Measurements from ENCODE around the gene CDC27. TPM values are rescaled to one million over a fixed set of nuclear protein-coding genes. Genes with fewer than 3 reads are reported as not detected.
"Not testable (repeated sequence)": the region's sequence is repeated elsewhere in the genome, so short reads cannot be mapped to it uniquely, and the experiment has no call there.

Gene CDC27
- total and polyA plus RNA-seq, 5 donors, result 15.2 to 87.0 (median 82.0) TPM

- no peak overlapping the region for H3K4me3 ChIP-seq (ENCODE audit: low read length)
- intact Hi-C loops (cut with DNase I), result loop anchor here (5.0 kb wide), 2 partner anchors 83 to 88 kb away; no protein-coding TSS in a partner anchor
- WGBS, result 12% methylated on average over 22 of the region's 22 CpGs
- peaks cover 6% of the 10 kb centered on the region for H3K4me1 ChIP-seq (ENCODE audit: control insufficient read depth, insufficient read depth, low read length)
- H3K27me3 ChIP-seq (ENCODE audit: control insufficient read depth, insufficient read depth), result no peaks in the 10 kb centered on the region
- H3K9me3 ChIP-seq (ENCODE audit: control insufficient read depth, low read length), result no peaks in the 10 kb centered on the region
- peak; percentile 86 to 92 (median 87) for DNase-seq
- ATAC-seq, result peak; percentile 47 to 60
- peak overlapping the region; percentile 52 for H3K27ac ChIP-seq (ENCODE audit: low read length)
Observed at GRCh38 chr17:47229535-47230443, 40.7 kb upstream of the CDC27 start.

DNA sequence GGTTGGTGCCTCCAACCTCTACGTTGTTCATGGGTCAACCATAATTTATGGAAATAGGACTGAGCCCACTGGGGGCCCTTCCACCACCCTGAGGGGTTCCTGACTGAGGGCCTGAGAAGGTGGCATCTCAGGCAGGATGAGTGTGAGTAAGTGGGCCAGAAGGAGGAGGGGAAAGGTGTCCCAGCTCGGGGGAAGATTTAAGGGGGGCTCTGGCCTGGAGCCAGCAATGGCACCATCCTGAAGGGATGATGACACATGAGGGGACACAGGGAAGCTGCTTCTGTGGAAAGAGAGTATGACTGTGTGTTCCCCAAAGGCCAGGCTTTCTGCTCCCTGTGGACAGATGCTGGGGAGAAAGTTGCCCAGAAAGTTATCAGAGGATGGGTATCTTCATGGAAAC is 38.8 kb upstream of the CDC27 start:
- intact Hi-C loops (cut with DNase I), result loop anchor here in 2 of 4 donors (5.0 kb wide), 1 partner anchor 89 kb away; no protein-coding TSS in a partner anchor
- H3K9me3 ChIP-seq (ENCODE audit: control insufficient read depth, low read length), result no peaks in the 10 kb centered on the region
- H3K4me1 ChIP-seq (ENCODE audit: control insufficient read depth, insufficient read depth, low read length), result peaks cover 14% of the 10 kb centered on the region
- H3K4me3 ChIP-seq (ENCODE audit: low read length), result no peak overlapping the region
- DNase-seq (peak in 1 of 3 donors; percentile 53), ATAC-seq (no peak)
- H3K27ac ChIP-seq (ENCODE audit: low read length), result peak overlapping the region; percentile 38
- WGBS, result 74% methylated on average over 2 of the region's 2 CpGs
- H3K27me3 ChIP-seq (ENCODE audit: control insufficient read depth, insufficient read depth), result no peaks in the 10 kb centered on the region

DNA sequence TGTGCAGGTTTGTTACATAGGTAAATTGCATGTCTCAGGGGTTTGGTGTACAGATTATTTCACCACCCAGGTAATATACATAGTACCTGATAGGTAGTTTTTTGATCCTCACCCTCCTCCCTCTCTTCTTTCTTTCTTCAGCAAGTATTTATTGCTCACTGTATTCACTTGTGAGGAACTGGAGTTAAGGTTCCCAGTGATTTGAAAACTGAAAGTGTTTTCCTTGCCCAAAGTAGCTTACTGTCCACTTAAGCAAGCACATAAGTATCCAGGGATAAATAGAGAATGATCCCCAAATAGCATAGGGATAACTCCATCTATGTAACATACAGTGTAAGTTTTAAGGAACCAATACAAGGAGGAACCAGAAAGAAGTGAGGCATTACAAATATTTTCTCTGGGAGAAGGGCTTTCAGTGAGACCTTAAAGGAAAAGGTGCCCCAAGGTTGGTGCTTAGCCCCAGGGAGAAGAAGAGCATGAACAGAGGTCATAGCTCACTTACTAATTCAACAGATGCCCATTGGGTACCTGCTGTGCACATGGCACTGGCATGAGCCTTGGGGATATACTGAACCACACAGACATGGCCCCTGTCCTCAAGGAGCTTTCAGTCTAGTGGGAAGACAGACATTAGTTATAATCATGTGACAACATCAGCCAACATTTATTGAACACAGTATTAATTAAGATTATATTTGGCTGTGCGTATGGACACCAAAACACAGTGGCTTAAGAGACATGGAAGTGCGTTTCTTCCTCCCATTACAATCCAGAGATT is 37.0 kb upstream of the CDC27 start:
- Histone ChIP-seq H3K4me3 (ENCODE audit: low read length) (no peak overlapping the region), H3K27me3 (ENCODE audit: control insufficient read depth, insufficient read depth) (no peaks in the 10 kb centered on the region), H3K9me3 (ENCODE audit: control insufficient read depth, low read length) (no peaks in the 10 kb centered on the region), H3K4me1 (ENCODE audit: control insufficient read depth, insufficient read depth, low read length) (peaks cover 14% of the 10 kb centered on the region), H3K27ac (ENCODE audit: low read length) (peak overlapping the region; percentile 97)
- peak; percentile 2 for ATAC-seq
- no peak for DNase-seq
- intact Hi-C loops (cut with DNase I), result loop anchor here in 2 of 4 donors (5.0 kb wide), 1 partner anchor 91 kb away; no protein-coding TSS in a partner anchor
- WGBS, result 80% methylated on average over 2 of the region's 2 CpGs

GRCh38 chr17:47225436-47225858 is 36.4 kb upstream of the CDC27 start:
- peak; percentile 57 to 85 (median 82) for DNase-seq

DNA sequence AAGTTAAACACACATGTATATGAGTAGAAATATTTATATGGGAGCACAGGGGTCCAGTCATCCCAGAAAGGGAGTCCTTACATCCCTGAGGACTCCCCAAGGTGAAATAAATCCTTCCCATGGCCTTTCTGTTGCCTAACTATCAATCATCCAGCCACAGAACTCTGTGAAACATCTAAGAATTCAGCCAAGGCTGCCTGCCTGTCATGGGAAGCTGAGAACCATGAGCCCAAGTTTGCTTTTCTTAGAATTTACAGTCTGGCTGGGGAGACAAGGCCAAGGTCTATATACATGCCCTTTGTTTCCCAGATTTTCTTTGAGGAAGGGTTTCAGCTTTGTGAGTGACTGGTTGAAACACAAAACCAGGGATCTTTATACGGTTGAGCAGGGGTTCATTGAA is 35.9 kb upstream of the CDC27 start:
- H3K9me3 ChIP-seq (ENCODE audit: control insufficient read depth, low read length), result no peaks in the 10 kb centered on the region
- peak overlapping the region; percentile 98 for H3K27ac ChIP-seq (ENCODE audit: low read length)
- DNase-seq (no peak), ATAC-seq (peak; percentile 0)
- intact Hi-C loops (cut with DNase I), result loop anchor here in 2 of 4 donors (5.0 kb wide), 1 partner anchor 92 kb away; no protein-coding TSS in a partner anchor
- 9% methylated on average over 1 of the region's 1 CpG for WGBS
- no peaks in the 10 kb centered on the region for H3K27me3 ChIP-seq (ENCODE audit: control insufficient read depth, insufficient read depth)
- peaks cover 11% of the 10 kb centered on the region for H3K4me1 ChIP-seq (ENCODE audit: control insufficient read depth, insufficient read depth, low read length)
- no peak overlapping the region for H3K4me3 ChIP-seq (ENCODE audit: low read length)

More at GRCh38 chr17:47225436-47225858, 36.4 kb upstream of the CDC27 start:
- Histone ChIP-seq H3K4me1 (ENCODE audit: control insufficient read depth, insufficient read depth, low read length) (peaks cover 11% of the 10 kb centered on the region), H3K27ac (ENCODE audit: low read length) (peak overlapping the region; percentile 98), H3K4me3 (ENCODE audit: low read length) (no peak overlapping the region), H3K9me3 (ENCODE audit: control insufficient read depth, low read length) (no peaks in the 10 kb centered on the region), H3K27me3 (ENCODE audit: control insufficient read depth, insufficient read depth) (no peaks in the 10 kb centered on the region)
- intact Hi-C loops (cut with DNase I), result loop anchor here in 2 of 4 donors (5.0 kb wide), 1 partner anchor 92 kb away; no protein-coding TSS in a partner anchor
- WGBS, result 20% methylated on average over 3 of the region's 3 CpGs
- ATAC-seq, result peak; percentile 61 to 73

DNA sequence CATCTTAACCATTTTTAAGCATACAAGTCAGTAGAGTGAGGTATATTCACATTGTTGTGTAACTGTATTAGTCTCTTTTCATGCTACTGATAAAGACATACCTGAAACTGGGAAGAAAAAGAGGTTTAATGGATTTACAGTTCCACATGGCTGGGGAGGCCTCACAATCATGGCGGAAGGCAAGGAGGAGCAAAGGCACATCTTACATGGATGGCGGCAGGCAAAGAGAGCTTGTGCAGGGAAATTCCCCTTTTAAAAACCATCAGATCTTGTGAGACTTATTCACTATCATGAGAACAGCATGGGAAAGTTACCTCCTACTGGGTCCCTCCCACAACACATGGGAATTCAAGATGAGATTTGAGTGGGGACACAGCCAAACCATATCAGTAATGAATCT is 35.0 kb upstream of the CDC27 start:
- peaks cover 13% of the 10 kb centered on the region for H3K4me1 ChIP-seq (ENCODE audit: control insufficient read depth, insufficient read depth, low read length)
- H3K9me3 ChIP-seq (ENCODE audit: control insufficient read depth, low read length); H3K4me3 ChIP-seq (ENCODE audit: low read length); ATAC-seq; DNase-seq; H3K27ac ChIP-seq (ENCODE audit: low read length); intact Hi-C loops (cut with DNase I); H3K27me3 ChIP-seq (ENCODE audit: control insufficient read depth, insufficient read depth): not testable (repeated sequence)
- 98% methylated on average over 2 of the region's 2 CpGs for WGBS

DNA sequence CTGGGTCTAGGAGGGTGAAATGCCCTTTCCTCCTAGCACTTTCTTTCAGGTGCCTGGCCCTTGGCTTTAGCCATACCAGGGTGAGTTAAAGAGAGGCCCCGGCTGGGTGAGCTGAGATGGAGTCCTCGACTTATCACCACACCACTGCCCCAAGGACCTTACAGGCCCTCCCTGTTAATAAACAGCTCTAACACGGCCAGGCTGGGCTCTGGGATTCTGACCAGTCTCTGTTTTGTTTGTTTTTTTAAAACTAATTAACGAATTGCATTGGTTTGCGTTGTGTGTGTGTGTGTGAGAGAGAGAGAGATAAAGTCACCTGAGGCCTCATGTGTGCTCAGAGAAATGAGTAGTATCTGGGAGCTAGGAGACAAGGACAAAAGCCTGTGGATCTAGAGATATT is 34.4 kb upstream of the CDC27 start:
- intact Hi-C loops (cut with DNase I), result no loop called here
- H3K27me3 ChIP-seq (ENCODE audit: control insufficient read depth, insufficient read depth), result no peaks in the 10 kb centered on the region
- peak overlapping the region; percentile 43 for H3K27ac ChIP-seq (ENCODE audit: low read length)
- WGBS, result 79% methylated on average over 5 of the region's 5 CpGs
- peaks cover 13% of the 10 kb centered on the region for H3K4me1 ChIP-seq (ENCODE audit: control insufficient read depth, insufficient read depth, low read length)
- no peaks in the 10 kb centered on the region for H3K9me3 ChIP-seq (ENCODE audit: control insufficient read depth, low read length)
- DNase-seq (no peak), ATAC-seq (no peak)
- no peak overlapping the region for H3K4me3 ChIP-seq (ENCODE audit: low read length)

DNA sequence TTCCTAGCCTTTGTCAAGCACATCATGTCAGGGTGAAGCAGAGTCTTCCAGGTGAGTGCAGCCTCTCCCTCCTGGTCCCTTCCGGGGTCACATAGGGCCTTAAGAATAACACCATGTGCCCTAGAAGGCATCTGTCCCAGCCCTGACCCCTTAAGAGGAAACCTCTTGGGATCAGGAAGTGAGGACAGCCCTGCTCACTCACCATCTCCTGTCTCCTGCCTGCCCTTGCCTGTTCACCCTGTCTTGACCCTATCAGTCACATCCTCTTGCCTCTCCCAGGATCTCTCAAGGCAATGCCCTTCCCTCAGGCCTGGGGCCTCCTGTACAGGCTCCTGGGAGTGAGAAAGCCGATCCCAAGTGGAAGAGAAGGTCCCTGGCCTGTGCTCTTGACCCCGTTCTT is 33.9 kb upstream of the CDC27 start:
- H3K4me1 ChIP-seq (ENCODE audit: control insufficient read depth, insufficient read depth, low read length), result peaks cover 13% of the 10 kb centered on the region
- no peaks in the 10 kb centered on the region for H3K27me3 ChIP-seq (ENCODE audit: control insufficient read depth, insufficient read depth)
- DNase-seq (peak in 1 of 3 donors; percentile 18), ATAC-seq (peak in 1 of 2 donors; percentile 32)
- intact Hi-C loops (cut with DNase I), result no loop called here
- no peak overlapping the region for H3K4me3 ChIP-seq (ENCODE audit: low read length)
- H3K9me3 ChIP-seq (ENCODE audit: control insufficient read depth, low read length), result no peaks in the 10 kb centered on the region
- 67% methylated on average over 3 of the region's 3 CpGs for WGBS
- peak overlapping the region; percentile 43 for H3K27ac ChIP-seq (ENCODE audit: low read length)

DNA sequence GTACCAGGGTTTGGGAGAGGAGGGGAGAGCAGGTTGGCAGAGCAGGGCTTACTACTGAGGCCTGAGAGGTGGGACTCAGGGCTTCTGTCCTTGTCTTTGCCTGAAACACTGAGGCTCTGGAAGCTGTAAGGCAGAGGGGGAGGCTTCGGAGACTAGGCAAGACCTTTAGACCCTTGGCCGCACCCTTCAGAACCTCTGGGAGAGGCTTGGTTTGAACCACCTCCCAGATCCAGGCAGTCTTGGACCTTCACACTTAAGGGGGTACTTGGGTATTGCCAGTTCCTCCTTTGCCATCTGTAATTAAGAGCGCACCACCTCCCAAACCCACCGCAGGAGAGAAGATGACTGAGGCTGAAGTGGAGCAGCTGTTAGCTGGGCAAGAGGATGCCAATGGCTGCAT is 33.0 kb upstream of the CDC27 start:
- H3K27me3 ChIP-seq (ENCODE audit: control insufficient read depth, insufficient read depth), result no peaks in the 10 kb centered on the region
- ATAC-seq (no peak), DNase-seq (no peak)
- WGBS, result 96% methylated on average over 4 of the region's 4 CpGs
- peaks cover 13% of the 10 kb centered on the region for H3K4me1 ChIP-seq (ENCODE audit: control insufficient read depth, insufficient read depth, low read length)
- H3K4me3 ChIP-seq (ENCODE audit: low read length), result no peak overlapping the region
- H3K27ac ChIP-seq (ENCODE audit: low read length), result no peak overlapping the region
- H3K9me3 ChIP-seq (ENCODE audit: control insufficient read depth, low read length), result no peaks in the 10 kb centered on the region
- intact Hi-C loops (cut with DNase I), result no loop called here

DNA sequence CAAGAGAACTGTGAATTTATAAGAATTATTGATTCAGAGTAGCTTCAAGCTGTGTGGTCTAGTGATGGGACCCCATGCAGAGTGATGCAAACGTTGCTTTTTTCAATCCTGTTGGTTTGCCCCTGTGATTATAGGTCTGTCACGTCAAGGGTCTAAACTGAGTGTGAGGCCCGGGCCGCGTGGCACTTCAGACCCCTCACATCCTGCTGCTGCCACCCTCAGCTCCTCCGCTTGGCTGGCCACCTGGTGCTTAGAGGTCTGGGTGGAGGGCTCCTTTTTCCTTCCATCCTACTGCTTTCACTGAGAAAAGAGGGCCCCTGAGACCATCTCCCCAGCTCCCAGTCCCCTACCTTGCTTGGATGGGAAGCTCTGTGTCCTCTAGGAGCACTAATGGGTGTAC is 32.1 kb upstream of the CDC27 start:
- H3K4me1 ChIP-seq (ENCODE audit: control insufficient read depth, insufficient read depth, low read length), result peaks cover 10% of the 10 kb centered on the region
- DNase-seq, result no peak
- no peaks in the 10 kb centered on the region for H3K27me3 ChIP-seq (ENCODE audit: control insufficient read depth, insufficient read depth)
- ATAC-seq, result no peak
- no peaks in the 10 kb centered on the region for H3K9me3 ChIP-seq (ENCODE audit: control insufficient read depth, low read length)
- intact Hi-C loops (cut with DNase I), result no loop called here
- H3K4me3 ChIP-seq (ENCODE audit: low read length), result no peak overlapping the region
- WGBS, result 72% methylated on average over 6 of the region's 6 CpGs
- peak overlapping the region; percentile 6 for H3K27ac ChIP-seq (ENCODE audit: low read length)

Measured in right cardiac atrium (tissue), 5 donors.